ENCODE measurements around the gene KLHL33.

Gene KLHL33

GRCh38 chr14:20412876-20413743 is 22.9 kb downstream of the KLHL33 start, which contains the start of gene TEP1:
TEP1 (minus strand) TSS chr14:20413501; CDS start chr14:20408439, 5,062 bp downstream.
- DNase-seq (ENCODE audit: low read depth), result peak; percentile 38

DNA sequence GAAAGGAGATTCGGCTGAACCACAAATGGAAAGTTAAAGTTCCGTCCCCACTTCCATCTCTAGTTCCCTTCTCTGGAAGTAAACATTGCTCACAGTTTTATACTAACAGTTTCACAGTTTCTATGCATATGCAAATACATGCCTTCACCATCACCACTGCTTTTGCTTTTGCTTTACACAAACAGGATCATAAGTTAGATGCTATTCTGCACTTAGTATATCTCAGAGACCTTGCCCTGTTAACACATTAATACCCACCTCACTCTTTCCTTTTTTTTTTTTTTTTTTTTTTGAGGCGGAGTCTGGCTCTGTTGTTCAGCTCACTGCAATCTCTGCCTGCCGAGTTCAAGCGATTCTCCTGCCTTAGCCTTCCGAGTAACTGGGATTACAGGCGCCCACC is 23.6 kb downstream of the KLHL33 start:
- DNase-seq (ENCODE audit: low read depth), result no peak

DNA sequence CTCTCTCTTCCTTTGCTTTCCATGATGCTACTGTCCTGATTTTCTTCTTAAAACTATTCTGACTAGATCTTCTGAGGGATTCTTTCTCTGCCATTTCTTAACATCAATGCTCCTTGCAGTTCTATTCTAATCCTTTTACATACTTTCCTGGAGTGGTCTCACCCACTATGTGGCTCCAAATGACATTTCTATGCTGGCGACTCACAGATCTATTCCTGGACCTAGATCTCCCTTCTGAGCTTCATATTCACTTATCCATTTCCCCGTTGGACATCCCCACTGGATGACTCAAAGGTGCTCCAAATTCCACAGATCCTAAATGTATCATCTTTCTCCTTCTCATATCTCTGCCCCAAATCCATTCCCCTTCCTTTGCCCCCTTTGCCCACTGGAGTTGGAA is 26.7 kb downstream of the KLHL33 start:
- no peak for DNase-seq (ENCODE audit: low read depth)

- DNase-seq (ENCODE audit: low read depth), result no peak
Observed at GRCh38 chr14:20403521-20403920, 32.4 kb downstream of the KLHL33 start.

- DNase-seq (ENCODE audit: low read depth), result no peak
Observed at GRCh38 chr14:20400965-20401593, 34.9 kb downstream of the KLHL33 start.

DNA sequence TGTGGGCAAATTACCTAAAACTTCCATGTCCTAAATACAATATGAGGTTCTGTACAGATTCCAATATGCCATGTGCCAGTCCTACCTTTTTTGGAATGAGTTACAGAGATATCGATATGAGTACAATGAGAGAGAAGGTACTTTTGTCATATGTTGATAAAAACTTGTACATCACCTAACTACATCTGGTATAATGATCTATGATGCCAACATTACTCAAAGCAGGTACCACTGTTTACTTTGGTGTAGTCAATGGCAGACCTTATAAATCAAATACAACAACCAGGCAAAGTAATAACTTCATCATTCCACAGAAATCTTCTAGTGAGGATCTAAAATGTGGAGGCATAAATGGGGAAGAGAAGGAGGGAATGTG is 35.4 kb downstream of the KLHL33 start:
- DNase-seq (ENCODE audit: low read depth), result no peak

GRCh38 chr14:20397511-20397910 is 38.5 kb downstream of the KLHL33 start:
- DNase-seq (ENCODE audit: low read depth), result no peak

DNA sequence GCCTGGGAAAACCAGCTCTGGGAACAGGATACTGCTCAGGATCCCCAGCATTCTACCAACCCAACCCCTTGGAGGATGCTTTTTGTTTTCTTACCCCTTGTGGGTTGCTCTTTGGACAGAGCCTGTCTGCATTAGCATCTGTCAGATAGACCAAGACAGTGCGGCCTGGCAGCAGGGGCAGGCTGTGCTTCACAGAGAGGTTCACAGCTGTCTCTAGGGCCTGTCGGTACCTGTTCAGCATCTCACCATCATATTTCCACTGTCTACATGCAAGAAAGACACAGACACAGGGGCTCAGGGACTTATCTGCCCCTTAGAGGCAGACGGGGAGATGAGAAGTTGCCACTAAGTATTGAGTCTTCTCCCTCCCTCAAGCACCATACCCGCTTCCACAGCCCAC is 44.5 kb downstream of the KLHL33 start:
- DNase-seq (ENCODE audit: low read depth), result no peak

GRCh38 chr14:20388159-20388558 is 47.8 kb downstream of the KLHL33 start:
- no peak for DNase-seq (ENCODE audit: low read depth)

DNA sequence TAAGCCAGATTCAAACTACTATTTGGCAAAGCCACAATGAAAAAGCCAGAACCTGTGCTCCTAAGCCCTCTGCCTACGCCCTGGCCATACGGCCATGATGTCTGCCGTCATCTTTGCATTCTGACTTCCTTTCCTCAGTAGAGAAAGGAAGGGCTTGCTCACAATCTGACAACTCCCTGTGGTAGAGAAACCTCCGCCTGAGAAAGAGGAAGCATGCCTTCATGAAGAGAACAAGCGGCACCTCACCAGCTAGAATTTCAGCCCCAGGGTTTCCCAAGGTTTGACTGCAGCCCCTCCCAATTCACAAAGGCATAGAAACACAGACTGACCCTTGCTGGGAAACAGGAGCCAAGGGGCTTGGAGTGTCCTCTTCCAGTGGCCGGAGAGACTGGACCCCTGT is 48.4 kb downstream of the KLHL33 start:
- peak; percentile 17 for DNase-seq (ENCODE audit: low read depth)

- DNase-seq (ENCODE audit: low read depth), result no peak
Observed at GRCh38 chr14:20386276-20386855, 49.6 kb downstream of the KLHL33 start.

GRCh38 chr14:20384886-20385285 is 51.1 kb downstream of the KLHL33 start:
- no peak for DNase-seq (ENCODE audit: low read depth)

GRCh38 chr14:20384321-20384720 is 51.6 kb downstream of the KLHL33 start:
- no peak for DNase-seq (ENCODE audit: low read depth)

DNA sequence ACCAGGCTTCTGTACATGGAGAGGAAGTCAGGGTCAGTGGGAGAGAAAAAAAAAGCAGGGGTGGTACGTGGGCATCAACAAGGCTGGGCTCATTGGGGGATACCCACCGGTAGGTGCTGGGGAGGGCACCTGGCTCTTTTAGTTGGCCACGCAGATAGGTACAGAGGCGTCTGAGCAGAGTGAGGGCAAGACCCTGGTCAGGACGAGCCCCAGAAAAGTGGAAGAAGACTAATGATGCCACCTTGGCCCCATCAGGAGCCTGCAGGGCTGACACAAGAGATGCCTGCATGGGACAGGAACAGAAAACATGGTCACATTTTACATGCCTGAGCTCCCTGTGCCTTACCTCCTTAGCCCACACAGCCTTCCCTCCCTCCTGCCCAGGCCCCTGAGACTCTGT is 52.3 kb downstream of the KLHL33 start:
- DNase-seq (ENCODE audit: low read depth), result no peak

DNA sequence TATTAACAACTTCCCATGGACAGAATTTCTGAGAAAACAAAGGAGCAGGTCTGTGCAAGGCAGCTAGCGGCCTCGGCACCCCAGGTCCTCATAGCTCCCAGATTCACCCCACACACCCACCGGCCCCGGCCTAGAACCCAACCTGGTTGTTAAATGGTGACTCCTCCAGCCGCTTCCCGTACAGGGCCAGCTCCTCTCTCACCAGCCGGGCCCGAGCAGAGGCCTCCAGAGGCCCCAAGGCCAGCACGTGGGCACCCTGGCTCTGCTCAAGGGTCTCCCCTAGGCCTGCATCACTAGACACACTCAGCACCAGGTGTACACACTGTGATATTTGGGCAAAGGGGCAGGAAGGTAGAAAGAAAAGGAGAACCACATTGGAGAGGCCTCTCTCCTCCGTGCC is 52.9 kb downstream of the KLHL33 start:
- no peak for DNase-seq (ENCODE audit: low read depth)

DNA sequence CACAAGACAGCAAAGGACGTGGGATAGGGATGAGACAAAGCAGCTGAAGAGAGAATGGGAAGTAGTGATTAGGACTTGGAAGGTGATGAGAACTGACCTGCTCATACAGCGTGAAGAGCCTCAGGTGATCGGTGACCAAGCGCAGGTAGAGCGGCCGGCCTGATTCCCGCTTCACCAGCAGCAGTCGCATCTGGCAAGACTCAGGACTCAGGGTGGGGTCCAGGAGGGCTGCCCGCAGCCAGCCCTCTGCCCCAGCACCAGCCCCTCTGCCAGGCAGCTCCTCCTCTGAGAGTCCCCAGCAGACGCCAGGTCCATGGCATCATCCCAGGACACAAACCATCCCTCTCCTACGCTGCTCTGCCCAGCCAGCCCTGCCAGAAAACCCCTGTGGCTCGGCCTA is 53.4 kb downstream of the KLHL33 start:
- DNase-seq (ENCODE audit: low read depth), result no peak

DNA sequence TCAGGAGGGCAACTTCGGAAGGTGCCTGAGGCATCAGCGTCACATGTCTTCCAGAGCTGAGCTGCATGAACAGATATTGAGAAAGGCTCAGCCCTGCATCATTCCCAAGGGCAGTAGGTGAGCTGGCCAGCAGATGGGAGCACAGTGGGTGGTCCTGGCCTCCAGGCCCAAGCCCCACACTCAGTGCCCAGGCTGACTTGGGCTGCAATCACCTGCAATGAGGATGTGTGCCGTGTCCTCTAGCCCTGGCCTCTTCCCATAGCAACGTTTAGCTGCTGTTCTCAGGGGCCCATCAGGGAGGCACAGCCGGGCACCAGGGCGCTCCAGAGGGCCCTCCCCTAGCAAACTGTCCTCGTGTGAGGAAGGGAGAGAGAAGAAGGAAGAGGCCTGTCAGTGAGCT is 54.6 kb downstream of the KLHL33 start:
- no peak for DNase-seq (ENCODE audit: low read depth)

DNA sequence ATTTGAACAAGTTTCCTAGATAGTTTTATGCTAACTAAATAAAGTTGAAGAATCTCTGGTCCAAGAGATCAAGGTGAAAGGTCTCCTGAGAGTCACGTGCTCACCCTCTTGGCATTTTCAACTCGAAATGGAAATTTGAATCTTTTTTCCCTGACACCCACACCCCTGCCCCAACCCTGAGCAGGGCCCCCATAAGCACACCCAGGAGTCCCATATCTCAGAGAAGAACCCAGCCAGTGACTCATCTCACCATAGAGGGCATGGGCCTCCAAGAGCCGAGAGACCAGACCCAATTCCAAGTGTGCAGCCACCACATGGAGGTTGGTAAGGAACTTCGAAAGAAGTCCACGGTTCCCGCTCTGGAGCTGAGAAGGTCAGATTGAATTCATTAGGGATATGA is 55.3 kb downstream of the KLHL33 start:
- DNase-seq (ENCODE audit: low read depth), result no peak

DNA sequence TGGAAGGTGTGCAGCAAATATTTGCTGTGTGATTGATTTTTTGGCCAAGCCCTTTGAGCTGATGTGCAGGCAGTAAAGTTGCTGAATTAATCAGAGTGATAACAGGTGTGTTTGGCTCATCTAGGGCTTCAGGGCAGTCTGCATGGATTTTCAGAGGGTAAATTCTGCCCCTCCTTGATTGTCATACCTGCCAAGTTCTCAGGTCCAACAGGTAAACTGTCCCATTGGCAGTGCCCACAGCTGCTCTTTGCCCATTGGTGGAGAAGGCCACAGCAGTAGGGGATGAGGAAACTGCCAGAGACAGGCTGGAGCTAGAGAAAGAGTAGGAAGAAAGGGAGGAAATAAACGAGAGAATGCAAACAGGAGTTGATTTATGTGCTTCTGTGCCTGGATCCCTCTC is 56.2 kb downstream of the KLHL33 start:
- DNase-seq (ENCODE audit: low read depth), result no peak

DNA sequence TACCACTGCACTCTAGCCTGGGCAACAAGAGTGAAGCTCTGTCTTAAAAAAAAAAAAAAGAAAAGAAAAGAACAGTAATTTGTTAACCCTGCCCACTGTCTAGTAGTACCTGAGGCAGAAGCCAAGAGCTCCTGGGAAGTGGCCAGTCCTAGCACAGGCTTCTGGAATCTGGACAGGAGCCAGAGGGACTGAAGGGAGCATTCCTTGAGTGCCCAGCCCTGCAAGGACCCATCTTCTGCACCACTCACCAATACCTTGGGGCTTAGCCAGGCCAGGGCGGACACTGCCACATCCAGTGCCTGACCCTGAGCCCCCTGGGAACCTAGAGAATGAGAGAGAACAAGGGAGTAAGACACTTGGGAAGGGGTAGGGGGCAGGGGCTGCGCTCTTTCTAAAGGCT is 58.8 kb downstream of the KLHL33 start:
- DNase-seq (ENCODE audit: low read depth), result no peak

DNA sequence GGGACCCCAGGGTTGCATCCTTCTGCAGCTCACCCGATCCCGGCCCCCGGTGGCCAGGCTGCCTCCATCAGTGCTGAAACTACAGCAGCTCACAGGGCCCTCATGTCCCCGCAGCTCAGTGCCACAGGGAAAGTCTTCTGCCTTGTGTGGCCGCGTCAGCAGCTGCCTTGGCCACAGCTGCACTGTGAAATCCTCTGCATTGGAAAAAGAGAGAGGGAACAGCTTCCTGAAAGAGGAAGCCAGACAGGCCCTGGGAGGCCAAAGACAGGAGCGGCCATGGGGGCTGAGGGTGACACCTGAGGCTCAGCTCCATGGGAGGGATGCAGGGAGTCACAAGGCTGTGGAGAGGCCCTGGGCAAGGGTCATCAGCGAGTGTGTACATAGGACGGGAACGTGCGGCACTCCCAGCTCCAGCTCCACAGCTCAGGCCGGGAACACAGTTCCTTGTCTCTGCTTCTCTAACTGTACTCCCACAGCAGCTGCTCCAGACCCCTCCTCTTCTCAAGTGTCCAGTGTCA is 59.8 kb downstream of the KLHL33 start:
- no peak for DNase-seq (ENCODE audit: low read depth)
